ENCODE results near the gene ZNF470. TPM values are rescaled to one million over a fixed set of nuclear protein-coding genes. Genes with fewer than 3 reads are reported as not detected.

The ZNF470 gene
- polyA plus RNA-seq, 1 donor from 2014 or later: 9.6 TPM

DNA sequence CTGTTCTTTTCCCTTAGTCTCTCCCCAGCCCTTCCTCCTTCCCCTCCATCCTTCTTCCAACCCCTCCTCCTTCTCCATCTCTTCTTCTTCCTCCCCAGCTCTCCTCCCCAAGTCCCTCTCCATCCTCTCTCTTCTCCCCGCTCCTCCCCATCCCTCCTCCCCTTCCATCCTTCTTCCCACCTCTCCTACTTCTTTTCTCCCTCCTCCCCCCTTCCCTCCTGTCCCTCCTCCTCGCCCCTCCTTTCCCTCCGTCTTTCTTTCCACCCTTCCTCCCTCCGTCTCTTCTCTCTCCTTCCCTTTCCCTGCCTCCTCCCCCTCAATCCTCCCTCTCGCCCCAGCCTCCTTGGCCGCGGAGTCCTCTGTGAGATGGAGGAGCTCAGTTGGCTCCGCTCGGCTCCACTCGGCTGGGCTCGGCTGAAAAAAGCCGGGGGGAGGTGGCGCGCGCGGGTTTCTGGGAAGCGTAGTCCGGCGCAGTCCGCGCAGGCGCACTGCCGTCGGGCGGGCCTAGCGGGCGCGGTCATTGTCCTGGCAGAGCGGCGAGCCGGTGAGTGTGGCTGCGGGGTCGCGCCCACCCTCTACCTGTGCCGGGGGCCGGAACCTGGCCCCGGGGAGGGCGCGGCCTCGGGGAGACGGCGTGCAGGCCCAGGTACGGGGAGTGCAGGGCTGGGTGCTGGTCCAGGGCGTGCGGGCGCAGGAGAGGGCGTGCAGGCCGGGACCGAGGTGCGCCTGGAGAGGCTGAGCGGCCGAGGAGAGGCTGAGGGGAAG lies 27.7 kb downstream of the ZNF470 start, which contains the start of gene ZNF71:
Gene ZNF71 (plus strand): TSS at position 520 of the 765 bp plus-strand sequence. CDS start 6,257 bp downstream, outside the sequence.
- H3K4me2 ChIP-seq (ENCODE audit: low read length): peak within 1 kb of the TSS; percentile 99
- H3K79me2 ChIP-seq (replicated peaks; ENCODE audit: insufficient read depth, low read length): peaks cover 48% of the 10 kb centered on the region
- peaks cover 23% of the 10 kb centered on the region for H3K9me3 ChIP-seq (ENCODE audit: low read length)
- TF ChIP-seq, protein P1, sequence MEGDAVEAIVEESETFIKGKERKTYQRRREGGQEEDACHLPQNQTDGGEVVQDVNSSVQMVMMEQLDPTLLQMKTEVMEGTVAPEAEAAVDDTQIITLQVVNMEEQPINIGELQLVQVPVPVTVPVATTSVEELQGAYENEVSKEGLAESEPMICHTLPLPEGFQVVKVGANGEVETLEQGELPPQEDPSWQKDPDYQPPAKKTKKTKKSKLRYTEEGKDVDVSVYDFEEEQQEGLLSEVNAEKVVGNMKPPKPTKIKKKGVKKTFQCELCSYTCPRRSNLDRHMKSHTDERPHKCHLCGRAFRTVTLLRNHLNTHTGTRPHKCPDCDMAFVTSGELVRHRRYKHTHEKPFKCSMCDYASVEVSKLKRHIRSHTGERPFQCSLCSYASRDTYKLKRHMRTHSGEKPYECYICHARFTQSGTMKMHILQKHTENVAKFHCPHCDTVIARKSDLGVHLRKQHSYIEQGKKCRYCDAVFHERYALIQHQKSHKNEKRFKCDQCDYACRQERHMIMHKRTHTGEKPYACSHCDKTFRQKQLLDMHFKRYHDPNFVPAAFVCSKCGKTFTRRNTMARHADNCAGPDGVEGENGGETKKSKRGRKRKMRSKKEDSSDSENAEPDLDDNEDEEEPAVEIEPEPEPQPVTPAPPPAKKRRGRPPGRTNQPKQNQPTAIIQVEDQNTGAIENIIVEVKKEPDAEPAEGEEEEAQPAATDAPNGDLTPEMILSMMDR (IDR thresholded peaks at IDR 0.05; ENCODE audit: poor library complexity, severe bottlenecking): no peak
- no peak for TF ChIP-seq EZH2 (IDR thresholded peaks at IDR 0.05; ENCODE audit: borderline replicate concordance, insufficient read depth, low read length, poor library complexity, severe bottlenecking)
- TF ChIP-seq TAF1 (IDR thresholded peaks at IDR 0.05; ENCODE audit: low read depth): no peak
- TF ChIP-seq RAD21 (conservative IDR thresholded peaks at IDR 0.05): no peak
- peak; percentile 88 for TF ChIP-seq POLR2AphosphoS5 (IDR thresholded peaks at IDR 0.05)
- peak; percentile 79 for TF ChIP-seq MXI1 (conservative IDR thresholded peaks at IDR 0.05; ENCODE audit: poor library complexity, severe bottlenecking)
- TF ChIP-seq SMC3 (conservative IDR thresholded peaks at IDR 0.05; ENCODE audit: poor library complexity): no peak
- TF ChIP-seq EP300 (conservative IDR thresholded peaks at IDR 0.05; ENCODE audit: poor library complexity, severe bottlenecking): peak; percentile 23
- TF ChIP-seq, protein P2, sequence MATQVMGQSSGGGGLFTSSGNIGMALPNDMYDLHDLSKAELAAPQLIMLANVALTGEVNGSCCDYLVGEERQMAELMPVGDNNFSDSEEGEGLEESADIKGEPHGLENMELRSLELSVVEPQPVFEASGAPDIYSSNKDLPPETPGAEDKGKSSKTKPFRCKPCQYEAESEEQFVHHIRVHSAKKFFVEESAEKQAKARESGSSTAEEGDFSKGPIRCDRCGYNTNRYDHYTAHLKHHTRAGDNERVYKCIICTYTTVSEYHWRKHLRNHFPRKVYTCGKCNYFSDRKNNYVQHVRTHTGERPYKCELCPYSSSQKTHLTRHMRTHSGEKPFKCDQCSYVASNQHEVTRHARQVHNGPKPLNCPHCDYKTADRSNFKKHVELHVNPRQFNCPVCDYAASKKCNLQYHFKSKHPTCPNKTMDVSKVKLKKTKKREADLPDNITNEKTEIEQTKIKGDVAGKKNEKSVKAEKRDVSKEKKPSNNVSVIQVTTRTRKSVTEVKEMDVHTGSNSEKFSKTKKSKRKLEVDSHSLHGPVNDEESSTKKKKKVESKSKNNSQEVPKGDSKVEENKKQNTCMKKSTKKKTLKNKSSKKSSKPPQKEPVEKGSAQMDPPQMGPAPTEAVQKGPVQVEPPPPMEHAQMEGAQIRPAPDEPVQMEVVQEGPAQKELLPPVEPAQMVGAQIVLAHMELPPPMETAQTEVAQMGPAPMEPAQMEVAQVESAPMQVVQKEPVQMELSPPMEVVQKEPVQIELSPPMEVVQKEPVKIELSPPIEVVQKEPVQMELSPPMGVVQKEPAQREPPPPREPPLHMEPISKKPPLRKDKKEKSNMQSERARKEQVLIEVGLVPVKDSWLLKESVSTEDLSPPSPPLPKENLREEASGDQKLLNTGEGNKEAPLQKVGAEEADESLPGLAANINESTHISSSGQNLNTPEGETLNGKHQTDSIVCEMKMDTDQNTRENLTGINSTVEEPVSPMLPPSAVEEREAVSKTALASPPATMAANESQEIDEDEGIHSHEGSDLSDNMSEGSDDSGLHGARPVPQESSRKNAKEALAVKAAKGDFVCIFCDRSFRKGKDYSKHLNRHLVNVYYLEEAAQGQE (IDR thresholded peaks at IDR 0.05; ENCODE audit: borderline replicate concordance): peak; percentile 85
- no peaks in the 10 kb centered on the region for H3F3A ChIP-seq (ENCODE audit: insufficient read depth, low read length, poor library complexity, severe bottlenecking)
- peak within 1 kb of the TSS; percentile 81 for H3K27ac ChIP-seq (ENCODE audit: low read length)
- H3K36me3 ChIP-seq (ENCODE audit: insufficient read depth, low read length): peaks cover 6% of the 10 kb centered on the region
- H3K9ac ChIP-seq (ENCODE audit: low read length): peak within 1 kb of the TSS; percentile 97
- H2AFZ ChIP-seq (ENCODE audit: low read depth, low read length): peak within 1 kb of the TSS; percentile 98
- H3K4me3 ChIP-seq (ENCODE audit: low read length): peak within 1 kb of the TSS; percentile 93
- no peaks in the 10 kb centered on the region for H3K27me3 ChIP-seq (ENCODE audit: insufficient read depth, low read depth, low read length)
- H3K9me2 ChIP-seq (ENCODE audit: insufficient read depth, low read length): no peaks in the 10 kb centered on the region
- H4K20me1 ChIP-seq (ENCODE audit: insufficient read depth): no peaks in the 10 kb centered on the region

DNA sequence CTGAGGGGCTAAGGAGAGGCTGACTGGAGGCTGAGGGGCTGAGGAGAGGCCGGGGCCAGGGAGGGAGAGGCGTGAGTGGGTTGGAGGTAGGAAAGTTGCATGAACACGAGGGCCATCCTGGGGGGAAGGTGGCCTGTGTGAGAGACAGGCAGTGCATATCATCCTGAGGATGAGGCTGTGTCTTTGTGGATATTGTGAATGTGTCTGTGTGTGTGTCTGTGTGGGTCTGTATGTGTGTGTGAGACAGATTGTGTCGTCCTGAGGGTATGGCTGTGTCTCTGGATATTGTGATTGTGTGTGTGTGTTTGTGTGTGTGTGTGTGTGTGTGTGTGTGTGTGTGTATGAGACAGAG lies 28.3 kb downstream of the ZNF470 start:
- peaks cover 50% of the 10 kb centered on the region for H3K79me2 ChIP-seq (replicated peaks; ENCODE audit: insufficient read depth, low read length)
- peak overlapping the region; percentile 81 for H3K27ac ChIP-seq (ENCODE audit: low read length)
- H3F3A ChIP-seq (ENCODE audit: insufficient read depth, low read length, poor library complexity, severe bottlenecking): no peaks in the 10 kb centered on the region
- peaks cover 19% of the 10 kb centered on the region for H3K9me3 ChIP-seq (ENCODE audit: low read length)
- H3K4me3 ChIP-seq (ENCODE audit: low read length): peak overlapping the region; percentile 93
- TF ChIP-seq SMC3 (conservative IDR thresholded peaks at IDR 0.05; ENCODE audit: poor library complexity) (peak; percentile 7), EZH2 (IDR thresholded peaks at IDR 0.05; ENCODE audit: borderline replicate concordance, insufficient read depth, low read length, poor library complexity, severe bottlenecking) (no peak), RAD21 (conservative IDR thresholded peaks at IDR 0.05) (no peak), POLR2AphosphoS5 (IDR thresholded peaks at IDR 0.05) (no peak)
- TF ChIP-seq, protein P2 (IDR thresholded peaks at IDR 0.05; ENCODE audit: borderline replicate concordance): no peak
- TF ChIP-seq, protein P1 (IDR thresholded peaks at IDR 0.05; ENCODE audit: poor library complexity, severe bottlenecking): no peak
- H3K9ac ChIP-seq (ENCODE audit: low read length): peak overlapping the region; percentile 97
- no peaks in the 10 kb centered on the region for H3K27me3 ChIP-seq (ENCODE audit: insufficient read depth, low read depth, low read length)
- no peaks in the 10 kb centered on the region for H4K20me1 ChIP-seq (ENCODE audit: insufficient read depth)
- H3K36me3 ChIP-seq (ENCODE audit: insufficient read depth, low read length): peaks cover 8% of the 10 kb centered on the region
- peak overlapping the region; percentile 98 for H2AFZ ChIP-seq (ENCODE audit: low read depth, low read length)
- peak overlapping the region; percentile 99 for H3K4me2 ChIP-seq (ENCODE audit: low read length)
- no peaks in the 10 kb centered on the region for H3K9me2 ChIP-seq (ENCODE audit: insufficient read depth, low read length)
